NCI-H748 (cell line): ENCODE measurements around the gene PCGF5.
A peak's percentile ranks its signal among the peaks of the same experiment; 100 is the strongest.
"Not testable (repeated sequence)": the region's sequence is repeated elsewhere in the genome, so short reads cannot be mapped to it uniquely, and the experiment has no call there.

ENCODE experiments used
- DNase-seq: peaks from one replicate; lab custom pipeline; 2025; ENCODE audit not compliant: unreplicated experiment; lab: John Stamatoyannopoulos, UW

PCGF5 gene

DNA sequence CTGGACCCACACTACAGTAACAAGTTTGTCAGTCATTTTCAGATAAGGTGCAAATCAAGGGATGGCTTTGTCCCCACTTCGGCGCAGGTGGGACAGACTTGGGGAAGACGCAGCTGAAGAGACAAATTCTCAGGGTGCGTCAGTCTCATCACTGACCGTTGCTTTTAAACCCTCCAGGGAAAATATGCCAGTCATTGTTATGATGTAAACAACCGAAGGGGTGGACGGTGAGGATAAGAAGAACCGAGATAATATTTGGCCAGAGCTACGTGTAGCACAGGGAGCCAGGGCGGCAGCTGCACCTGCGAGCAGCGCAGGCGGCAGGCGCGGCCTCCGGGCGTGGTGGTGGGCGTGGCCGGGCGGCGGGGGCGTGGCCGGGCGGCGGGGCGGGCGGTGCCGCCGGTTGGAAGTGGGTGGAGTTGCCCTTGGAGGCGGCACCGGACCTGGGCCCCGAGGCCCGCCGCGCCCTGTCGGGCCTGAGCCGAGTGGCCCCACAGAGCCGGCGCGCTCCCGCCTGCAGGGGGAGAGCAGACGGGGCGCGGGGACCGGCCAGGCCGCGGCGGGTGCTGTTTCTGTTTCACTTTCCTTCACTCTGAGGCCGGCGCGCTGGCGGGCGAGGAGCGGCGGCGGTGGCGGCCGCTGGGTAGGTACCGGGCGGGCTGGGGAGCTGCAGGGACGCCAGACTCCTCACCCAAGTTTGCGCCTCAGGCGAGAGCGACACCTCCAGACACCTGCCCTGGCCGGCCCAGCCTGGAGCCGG is at the start of gene PCGF5:
Gene PCGF5, plus strand, starts transcription at position 470 of the 760 bp plus-strand sequence. CDS start 2,209 bp downstream, outside the sequence.
- DNase-seq, result peak; percentile 94

DNA sequence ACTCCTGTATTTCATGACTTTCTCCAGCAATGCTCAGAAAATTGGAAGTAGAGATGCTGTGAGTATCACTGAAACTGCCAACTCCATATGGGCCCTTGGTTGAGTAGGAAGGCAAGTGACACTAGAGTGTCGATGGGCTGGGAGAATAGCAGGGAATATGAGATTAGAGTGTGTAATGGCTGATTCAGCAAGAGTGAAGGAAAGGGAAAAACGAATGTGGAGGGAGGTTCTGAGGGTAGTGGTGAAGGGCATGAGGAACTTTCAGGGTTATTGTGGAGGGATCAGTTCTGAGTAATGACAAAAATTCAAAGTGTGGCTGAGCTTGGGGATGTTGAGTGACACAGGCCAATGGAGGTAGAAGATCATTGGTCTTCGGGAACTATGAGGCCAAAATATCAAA is 49.0 kb upstream of the PCGF5 start:
- DNase-seq, result no peak

DNA sequence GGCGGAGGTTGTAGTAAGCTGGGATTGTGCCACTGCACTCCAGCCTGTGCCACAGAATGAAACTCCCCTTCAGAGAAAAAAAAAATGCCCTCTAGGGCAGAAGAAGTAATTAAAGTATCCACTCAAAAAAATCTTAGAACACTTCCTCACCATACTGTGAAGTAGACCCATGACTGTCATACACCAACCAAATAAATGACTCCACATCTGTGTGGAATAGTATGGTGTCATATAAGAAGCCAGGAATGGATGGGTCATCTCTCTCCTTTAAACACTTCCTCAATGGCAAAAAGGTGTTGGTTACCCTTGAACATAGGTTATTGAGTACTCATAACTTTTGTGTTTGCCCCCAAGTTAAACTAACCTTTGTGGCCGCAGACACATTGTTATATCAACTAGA is 48.1 kb upstream of the PCGF5 start:
- DNase-seq, result no peak

DNA sequence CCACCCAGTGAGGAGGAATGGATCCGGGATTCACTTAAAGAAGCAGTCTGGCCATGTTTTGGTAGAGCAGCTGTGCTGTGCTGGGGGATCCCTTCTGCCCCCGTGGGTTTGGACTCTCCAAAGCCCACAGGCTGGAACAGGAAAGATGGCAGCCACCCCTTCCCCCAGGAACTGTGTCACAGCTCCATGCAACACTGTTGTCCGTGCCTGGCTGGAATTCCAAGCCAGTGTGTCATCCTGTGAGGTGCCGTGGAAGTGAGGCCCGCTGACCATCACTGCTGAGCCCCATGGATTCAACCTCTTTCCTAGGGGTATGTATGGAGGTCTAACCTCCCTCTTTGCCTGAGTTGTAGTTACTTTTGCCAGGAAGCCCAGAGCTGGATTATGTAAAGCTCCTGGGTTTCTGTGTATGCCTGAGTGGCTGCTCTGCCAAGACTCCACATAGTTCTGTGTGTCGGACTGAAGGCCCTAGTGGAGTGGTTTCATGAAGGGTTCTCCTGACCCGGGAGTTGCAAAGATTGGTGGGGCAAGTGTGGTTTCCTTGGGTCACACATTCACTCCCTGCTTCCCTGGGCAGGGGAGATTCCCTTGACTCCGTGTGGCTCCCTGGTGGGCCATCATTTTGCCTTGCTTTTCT is 35.1 kb upstream of the PCGF5 start:
- DNase-seq, result no peak

DNA sequence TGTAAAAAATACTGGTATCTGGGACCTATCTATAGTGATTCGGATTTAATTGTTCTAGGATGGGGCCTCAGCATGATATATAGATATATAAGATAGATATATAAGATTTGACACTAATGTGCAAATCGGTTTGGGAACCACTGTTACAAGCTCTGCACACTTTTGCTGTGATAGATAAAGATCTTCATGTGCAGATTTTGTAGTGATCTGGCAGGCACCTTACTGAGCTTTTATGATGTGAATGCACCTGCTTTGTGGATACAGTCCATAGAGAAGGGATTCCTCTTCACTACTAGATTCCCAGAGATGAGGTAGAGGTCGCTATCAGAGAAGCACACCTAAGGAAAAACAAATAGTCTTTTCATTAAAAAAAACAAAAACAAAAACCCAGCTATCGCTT is 33.3 kb upstream of the PCGF5 start:
- no peak for DNase-seq

DNA sequence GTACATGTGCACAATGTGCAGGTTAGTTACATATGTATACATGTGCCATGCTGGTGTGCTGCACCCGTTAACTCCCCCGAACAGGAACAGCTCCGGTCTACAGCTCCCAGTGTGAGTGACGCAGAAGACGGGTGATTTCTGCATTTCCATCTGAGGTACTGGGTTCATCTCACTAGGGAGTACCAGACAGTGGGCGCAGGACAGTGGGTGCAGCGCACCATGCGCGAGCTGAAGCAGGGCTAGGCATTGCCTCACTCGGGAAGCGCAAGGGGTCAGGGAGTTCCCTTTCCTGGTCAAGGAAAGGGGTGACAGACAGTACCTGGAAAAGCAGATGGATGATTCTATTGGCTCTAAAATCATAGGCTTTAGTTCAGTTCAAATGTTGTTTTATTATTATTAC is 32.5 kb upstream of the PCGF5 start:
- not testable (repeated sequence) for DNase-seq

DNA sequence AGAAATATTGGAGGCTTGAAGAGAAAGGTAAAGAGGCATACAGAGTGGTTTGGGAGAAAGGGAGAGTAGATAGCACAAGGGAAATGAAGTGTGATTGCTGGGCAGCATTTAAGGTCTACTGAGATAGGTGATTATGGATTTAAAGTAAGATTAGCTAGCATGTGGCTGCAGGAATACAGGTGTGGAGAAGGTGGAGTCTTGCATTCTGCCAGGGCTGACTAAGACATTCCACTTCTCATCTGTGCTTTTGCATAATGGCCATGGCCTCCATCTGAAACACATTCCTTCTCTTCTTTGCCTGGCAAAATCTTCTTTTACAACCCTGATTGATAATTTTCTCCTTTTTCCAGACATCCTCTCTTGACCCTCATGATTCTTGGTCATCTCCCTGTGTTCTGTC is 31.6 kb upstream of the PCGF5 start:
- DNase-seq, result no peak

DNA sequence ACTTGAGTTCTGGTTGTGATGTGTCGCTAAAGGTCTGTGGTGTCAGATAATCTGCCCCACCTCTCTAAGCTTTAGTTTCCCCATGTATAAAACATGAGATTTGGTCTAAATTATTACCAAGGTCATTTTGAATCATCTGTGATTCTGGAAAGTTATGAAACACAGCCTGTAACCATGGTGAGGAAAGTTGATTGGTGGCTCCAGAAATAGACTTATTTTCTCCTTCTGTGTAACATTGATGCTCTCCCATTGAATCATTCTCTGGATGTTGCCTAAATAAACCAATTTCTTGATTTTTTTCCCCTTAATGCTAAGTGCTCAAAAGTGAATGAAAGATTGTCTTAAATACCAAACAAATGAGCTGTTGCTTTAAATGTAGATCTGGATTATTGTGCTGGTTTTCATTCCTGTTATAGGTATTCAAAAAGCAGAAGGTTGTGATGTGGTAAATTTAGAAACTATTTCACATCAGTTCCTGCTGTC is 30.0 kb upstream of the PCGF5 start:
- DNase-seq, result no peak

DNA sequence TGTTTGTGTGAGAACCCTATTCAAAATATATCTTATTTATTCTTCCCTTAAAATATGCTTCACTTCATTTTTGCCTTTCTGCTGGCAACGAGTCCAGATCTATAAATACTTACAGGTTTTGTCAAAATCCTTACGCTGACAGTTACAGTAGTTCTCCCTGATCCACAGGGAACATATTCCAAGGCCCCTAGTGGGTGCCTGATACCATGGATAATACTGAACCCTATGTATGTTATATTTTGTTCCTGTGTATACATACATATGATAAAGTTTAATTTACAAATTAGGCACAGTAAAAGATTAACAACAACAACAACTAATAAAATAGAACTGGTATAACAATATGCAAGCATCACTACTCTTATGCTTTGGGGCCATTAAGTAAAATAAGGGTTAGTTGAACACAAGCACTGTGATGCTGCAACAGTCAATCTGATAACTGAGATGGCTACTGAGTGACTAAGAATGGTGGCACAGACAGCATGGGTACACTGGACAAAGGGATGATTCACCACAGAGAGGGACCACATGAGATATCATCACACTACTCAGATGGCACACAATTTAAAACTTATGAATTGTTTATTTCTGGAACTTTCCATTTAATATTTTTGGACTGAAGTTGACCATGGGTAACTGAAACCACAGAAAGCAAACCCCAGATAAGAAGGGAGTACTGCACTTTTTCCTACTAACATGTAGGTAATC is 29.4 kb upstream of the PCGF5 start:
- no peak for DNase-seq

DNA sequence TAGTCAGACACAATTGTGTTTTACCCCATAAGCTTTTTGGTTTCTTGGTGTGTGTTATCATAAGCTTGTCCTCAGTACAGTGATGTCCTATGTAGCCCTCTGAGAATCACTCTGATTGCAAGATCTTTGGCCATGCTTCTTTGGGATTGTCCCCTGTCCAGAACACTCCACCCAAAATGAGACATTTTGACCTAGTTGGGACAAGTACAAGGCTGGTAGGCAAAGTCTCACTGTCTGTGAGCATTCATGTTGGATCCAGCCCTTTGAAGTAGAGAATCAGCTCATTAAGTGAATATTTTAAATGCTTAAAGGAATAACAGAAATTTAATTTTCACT is 28.9 kb upstream of the PCGF5 start:
- no peak for DNase-seq

DNA sequence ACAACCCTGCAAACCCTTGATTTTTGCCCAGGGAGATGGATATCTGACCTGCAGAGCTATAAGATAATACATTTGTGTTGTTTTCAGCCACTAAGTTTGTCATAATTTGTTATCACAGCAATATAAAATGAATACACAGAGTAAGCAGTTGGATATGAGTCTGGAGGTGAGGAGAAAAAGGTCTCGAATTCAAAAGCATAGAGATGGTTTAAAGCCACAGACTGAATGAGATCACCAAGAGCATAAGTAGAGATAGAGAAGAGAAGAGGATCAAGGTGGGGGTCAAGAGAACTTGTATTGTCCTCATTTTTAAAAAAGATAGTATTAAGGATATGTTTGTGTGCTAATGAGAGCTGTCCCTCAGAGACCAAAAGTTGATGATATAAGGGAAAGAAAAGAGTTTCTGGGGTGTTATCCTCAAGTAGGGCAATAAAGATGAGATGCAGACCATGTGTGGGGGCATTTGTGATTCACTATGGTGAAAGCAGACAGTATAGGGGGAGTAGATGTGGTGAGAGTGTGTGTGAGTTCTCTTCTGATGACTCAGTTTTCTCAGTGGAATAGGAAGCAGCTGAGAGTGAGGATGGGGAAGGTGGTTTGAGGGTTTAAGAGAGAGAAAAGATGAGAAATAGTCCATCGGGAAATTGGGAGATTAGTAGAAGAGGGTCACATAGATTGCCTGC is 25.8 kb upstream of the PCGF5 start:
- no peak for DNase-seq

DNA sequence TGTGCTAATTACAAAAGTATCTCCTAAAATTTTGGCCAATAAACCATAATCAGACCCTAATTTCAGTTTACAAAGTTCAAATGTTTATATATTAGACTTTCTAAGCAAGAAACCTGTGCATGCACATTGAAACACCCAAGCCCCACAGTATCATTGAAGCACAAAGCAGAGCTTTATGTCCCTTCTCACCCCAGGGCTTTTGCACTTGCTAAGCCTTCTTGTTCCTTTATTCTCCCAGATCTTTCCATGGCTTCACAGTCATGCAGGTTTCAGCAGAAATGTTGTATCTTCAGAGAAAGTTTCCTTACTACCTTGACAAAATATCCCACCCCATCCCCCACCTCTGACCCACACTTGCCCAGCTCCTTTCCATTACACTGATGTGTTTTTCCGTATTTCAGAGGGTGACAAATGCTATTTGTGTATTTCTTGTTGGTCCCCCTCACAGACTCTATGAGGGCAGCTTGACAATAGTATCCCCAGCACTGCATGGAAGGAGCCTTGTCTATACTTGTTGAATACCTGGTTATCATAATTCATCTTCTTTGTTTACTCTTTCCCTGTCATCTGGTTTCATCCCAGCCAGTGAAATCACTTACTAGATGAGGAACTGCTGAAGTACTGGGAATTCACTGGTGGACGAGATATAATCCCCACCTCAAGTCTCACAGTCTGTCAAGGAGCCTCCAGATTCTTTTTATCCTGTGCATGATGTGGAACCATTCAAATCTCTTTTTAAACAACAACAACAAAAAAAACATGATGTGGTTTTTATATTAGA is 24.0 kb upstream of the PCGF5 start:
- DNase-seq, result no peak

DNA sequence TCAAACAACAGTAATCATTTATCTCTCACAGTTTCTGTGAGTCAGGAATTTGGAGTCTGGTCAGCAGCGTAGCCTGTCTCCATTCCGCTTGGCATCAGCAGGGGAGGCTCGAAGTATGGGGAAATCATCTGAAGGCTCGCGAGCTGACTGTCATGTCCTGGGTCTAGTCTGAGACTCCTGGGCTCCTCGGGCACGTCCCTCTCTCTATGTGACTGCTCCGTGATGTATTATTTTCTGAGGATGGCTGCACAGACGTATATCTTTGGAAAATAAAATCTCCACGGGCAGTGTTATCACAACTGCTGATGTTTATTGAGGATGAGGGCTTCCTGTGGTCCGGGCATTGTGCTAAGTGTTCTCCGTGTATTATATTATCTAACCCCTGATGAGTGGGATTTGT is 23.3 kb upstream of the PCGF5 start:
- peak; percentile 60 for DNase-seq

DNA sequence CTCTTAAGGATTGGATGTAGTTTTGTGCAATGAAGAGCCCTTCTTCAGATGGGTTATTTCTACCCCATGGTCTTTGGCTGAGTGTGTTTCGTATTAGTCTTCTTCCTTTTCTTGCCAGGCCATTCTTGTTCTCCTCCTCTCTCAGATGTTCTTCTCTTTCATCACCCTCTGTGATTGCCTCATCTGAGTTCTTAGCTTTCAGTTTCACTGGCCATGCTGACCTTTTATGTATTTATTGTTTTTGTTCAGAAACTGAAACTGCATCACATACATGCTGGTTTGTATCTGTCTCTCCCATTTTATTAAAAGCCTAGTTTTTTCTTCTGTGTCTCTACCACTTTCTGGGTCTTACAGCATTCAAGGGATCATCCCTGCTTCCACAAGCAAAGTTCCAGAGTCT is 21.7 kb upstream of the PCGF5 start:
- DNase-seq, result no peak

DNA sequence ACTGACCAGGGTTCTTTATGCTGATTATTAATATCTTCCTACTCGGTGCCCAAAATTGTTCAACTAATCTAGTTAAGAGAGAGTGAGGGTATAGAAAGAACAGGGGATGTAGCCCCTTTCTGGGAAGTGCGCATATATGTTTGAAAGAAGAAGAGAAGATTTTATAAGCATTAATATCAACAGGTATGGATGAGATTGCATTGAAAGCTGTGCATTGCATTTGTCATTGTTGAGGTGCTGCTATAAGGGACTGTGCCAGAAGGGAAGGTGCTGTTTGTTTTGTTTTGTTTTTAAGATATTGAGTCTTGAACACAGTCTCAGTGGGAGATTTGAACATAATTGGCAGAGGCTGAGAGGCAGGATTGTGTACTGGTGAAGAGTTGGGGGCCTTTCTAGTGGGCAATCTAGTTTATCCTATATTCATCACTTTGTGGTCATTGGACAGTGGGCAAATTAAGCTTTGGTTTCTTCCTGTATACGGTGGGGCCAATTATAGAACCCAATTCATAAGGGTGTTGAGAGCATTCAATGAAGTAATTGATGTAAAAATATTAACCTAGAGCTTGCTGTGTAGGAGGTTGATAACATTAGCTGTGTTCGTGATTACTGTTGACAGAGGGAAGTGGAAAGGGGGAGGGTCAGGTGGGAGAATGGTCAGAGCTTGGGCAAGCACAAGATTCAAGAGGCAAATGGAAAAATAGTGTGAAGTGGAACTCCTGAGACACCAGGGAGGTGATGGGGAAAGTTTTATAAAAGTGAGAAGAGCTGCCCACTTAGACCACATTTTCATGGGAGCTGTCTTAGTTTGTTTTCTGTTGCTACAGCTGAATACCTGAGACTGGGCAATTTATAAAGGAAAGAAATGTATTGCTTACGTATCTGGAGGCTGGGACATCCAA is 19.9 kb upstream of the PCGF5 start:
- DNase-seq, result peak; percentile 81

DNA sequence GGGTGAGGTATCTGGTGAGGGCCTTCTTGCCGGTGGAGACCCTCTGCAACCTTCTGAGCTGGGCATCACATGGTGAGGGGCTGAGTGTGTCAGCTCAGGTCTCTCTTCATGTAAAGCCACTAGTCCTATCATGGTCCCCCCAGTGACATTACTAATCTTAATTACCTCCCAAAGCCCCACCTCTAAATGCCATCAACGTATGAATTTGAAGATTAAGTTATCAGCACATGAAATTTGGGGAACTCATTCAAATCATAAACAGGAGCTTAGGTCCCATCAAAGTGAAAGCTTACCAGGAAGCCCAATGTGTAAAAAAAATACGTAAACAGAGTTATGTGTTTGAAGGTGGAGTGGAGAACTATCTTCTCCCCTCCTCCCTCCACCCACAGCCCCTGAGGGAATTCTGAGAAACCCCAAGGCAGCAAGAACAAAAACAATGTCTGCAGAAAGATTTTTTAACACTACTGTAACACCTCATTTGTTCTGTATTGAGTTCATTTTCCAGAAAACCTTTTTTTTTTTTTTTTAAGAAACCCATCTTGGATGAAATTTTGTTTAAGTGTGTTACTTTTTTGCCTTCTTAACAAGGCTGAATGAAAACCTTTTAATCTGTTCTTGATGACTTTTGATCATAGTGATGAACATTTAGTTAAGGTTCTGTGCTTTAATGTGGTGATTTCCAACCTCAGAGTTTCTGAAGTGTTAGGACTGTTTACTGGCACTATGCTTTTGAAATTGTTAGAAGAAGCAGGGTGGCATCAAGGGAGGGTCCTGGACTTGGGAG is 19.1 kb upstream of the PCGF5 start:
- no peak for DNase-seq

DNA sequence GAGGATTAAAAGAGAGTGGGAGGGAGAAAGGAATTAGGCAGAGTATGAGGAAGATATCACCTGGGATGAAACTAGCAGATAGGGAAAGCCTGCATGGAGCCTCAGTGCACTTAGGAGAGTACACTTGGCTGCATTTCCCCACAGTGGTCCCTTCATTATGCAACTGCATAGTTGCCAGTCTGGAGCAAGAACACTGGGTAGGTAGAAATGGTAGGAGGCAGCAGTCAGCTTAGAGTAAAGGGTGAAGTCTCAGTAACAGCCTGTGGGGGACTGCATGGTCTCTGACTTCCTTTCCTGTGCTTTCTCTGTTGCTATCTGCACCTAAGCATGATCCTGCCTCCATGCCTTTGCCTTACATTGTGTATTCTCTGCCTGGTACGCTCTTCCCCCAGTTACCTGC is 14.0 kb upstream of the PCGF5 start:
- peak; percentile 11 for DNase-seq

DNA sequence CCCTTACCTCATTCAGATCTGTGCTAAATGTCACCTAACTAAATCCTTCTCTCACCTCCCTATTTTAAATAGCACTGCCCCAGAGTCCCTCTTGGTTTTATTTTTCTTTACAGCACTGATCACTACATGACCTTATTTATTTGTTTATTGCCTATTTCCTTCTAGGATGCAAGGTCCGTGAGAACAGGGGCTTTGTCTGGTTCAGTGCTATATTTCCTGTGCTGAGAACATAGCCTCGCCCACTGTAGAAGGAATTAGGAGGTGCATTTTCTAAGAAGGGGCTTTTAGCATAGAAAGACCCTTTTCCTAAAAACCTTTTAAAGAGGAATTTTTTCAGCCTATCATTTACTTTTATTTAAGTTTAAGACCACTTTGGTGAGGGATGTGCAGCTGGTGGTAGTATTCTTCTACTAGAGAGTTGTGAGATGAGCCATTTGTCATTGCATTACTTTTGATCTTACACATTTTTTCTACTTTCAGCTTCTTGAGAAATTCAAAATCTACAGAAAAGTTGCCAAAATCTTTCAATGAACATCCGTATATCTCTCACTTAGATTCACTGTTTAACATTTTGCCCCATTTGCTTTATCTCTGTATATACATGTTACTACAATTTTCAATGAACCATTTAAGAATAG is 13.5 kb upstream of the PCGF5 start:
- DNase-seq, result no peak

DNA sequence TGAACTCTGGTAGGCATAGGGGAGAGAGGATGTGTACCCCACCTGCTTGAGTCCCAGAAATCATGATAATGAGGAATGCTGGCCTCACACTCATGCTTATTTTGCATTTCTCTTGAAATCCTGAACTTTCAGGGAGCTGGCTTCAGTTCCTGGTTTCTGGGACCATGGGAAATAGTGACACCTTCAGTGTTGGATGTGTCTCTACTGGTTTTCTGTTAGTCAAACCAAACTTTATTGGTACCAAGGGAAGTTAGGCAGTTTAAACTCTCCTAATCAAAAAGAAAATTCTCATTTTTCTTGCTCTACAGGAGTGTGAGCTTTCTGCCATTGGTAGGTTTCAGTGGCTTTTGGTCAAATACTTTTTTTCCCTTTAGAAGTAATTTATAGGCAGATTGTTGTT is 11.8 kb upstream of the PCGF5 start:
- peak; percentile 30 for DNase-seq
